Uterus (tissue), 4 donors: ENCODE data around the gene AIPL1. TPM values are rescaled to one million over a fixed set of nuclear protein-coding genes. Genes with fewer than 3 reads are reported as not detected.

Experiments
- DNase-seq, 2 donors: peaks; one replicate each; pipeline ENCODE4 v3.0.0-alpha.2; 2019 to 2020
- H3K27ac ChIP-seq, 2 donors: fragments of 200-600 bp; sonication (generic); 1 replicate in 1 of 2; 2 replicates in 1 of 2; pipeline ENCODE4 v1.5.1; 2016 to 2018
- H3K27me3 ChIP-seq, 2 donors: fragments of 200-600 bp; sonication (generic); one replicate each; pipeline ENCODE4 v1.5.1; 2018 to 2019; ENCODE audit warnings: control low read depth in 1 of 2
- H3K36me3 ChIP-seq, 2 donors: fragments of 200-600 bp; sonication (generic); one replicate each; pipeline ENCODE4 v1.5.1; 2019; ENCODE audit warnings: control low read depth in 1 of 2
- H3K4me1 ChIP-seq, 2 donors: fragments of 200-600 bp; sonication (generic); one replicate each; pipeline ENCODE4 v1.5.1; 2018 to 2019; ENCODE audit warnings: control low read depth in 1 of 2
- H3K4me3 ChIP-seq, 2 donors: fragments of 200-600 bp; sonication (generic); 1 replicate in 1 of 2; 2 replicates in 1 of 2; pipeline ENCODE4 v1.5.1; 2018 to 2019; ENCODE audit warnings: mild to moderate bottlenecking in 1 of 2
- H3K9me3 ChIP-seq, 2 donors: fragments of 200-600 bp; sonication (generic); one replicate each; pipeline ENCODE4 v1.5.1; 2019; ENCODE audit warnings: control low read depth in 1 of 2
- POLR2A ChIP-seq, 2 donors: fragments of 450-650 bp; IDR thresholded peaks; one replicate each; pipeline ENCODE4 v1.6.1; 2016; ENCODE audit warnings: antibody characterized with exemption in 2 of 2, mild to moderate bottlenecking in 1 of 2, moderate library complexity in 1 of 2
- intact Hi-C: fragments of 100-400 bp; cut with DNase I; formaldehyde crosslinking; loops from one replicate; pipeline ENCODE4 v1.15.1; 2023; ENCODE audit warnings: low total_unique reads
- total RNA-seq, 4 donors: library from RNA; depleted of rRNA in 3 of 4; stranded (reverse); fragments of >200 nt in 3 of 4; gene quantifications; one replicate each; pipeline versions ENCODE4 v1.1.0 to v1.2.4, GENCODE V29; 2014 to 2023
- TF ChIP-seq, protein P1 (sequence below), 4 experiments: fragments of 200-600 bp in 2 of 4; fragments of 450-650 bp in 2 of 4; sonication (generic) in 2 of 4; IDR thresholded peaks; one replicate each; pipeline ENCODE4 v1.5.1; 2016 to 2019; ENCODE audit warnings: antibody characterized with exemption in 4 of 4, mild to moderate bottlenecking in 2 of 4, moderate library complexity in 1 of 4
- donor health status: DM: yes; HTN: yes; CAD: no.

Gene AIPL1
- total RNA-seq, 4 donors from 2014 or later = not detected

- H3K4me1 ChIP-seq = no peaks in the 10 kb centered on the region
- H3K27me3 ChIP-seq = no peaks in the 10 kb centered on the region
- no peaks in the 10 kb centered on the region for H3K36me3 ChIP-seq
- no peak for TF ChIP-seq POLR2A (IDR thresholded peaks at IDR 0.05)
- TF ChIP-seq, protein P1, sequence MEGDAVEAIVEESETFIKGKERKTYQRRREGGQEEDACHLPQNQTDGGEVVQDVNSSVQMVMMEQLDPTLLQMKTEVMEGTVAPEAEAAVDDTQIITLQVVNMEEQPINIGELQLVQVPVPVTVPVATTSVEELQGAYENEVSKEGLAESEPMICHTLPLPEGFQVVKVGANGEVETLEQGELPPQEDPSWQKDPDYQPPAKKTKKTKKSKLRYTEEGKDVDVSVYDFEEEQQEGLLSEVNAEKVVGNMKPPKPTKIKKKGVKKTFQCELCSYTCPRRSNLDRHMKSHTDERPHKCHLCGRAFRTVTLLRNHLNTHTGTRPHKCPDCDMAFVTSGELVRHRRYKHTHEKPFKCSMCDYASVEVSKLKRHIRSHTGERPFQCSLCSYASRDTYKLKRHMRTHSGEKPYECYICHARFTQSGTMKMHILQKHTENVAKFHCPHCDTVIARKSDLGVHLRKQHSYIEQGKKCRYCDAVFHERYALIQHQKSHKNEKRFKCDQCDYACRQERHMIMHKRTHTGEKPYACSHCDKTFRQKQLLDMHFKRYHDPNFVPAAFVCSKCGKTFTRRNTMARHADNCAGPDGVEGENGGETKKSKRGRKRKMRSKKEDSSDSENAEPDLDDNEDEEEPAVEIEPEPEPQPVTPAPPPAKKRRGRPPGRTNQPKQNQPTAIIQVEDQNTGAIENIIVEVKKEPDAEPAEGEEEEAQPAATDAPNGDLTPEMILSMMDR (IDR thresholded peaks at IDR 0.05) = no peak
- no peak for DNase-seq
- H3K27ac ChIP-seq = no peak overlapping the region
- intact Hi-C loops = no loop called here
- H3K4me3 ChIP-seq = no peak overlapping the region
- H3K9me3 ChIP-seq = no peaks in the 10 kb centered on the region
Observed at GRCh38 chr17:6398955-6399354, 36.0 kb downstream of the AIPL1 start.

- H3K4me3 ChIP-seq = no peak overlapping the region
- H3K27me3 ChIP-seq = no peaks in the 10 kb centered on the region
- H3K27ac ChIP-seq = no peak overlapping the region
- no peak for DNase-seq
- TF ChIP-seq, protein P1 (IDR thresholded peaks at IDR 0.05) = no peak
- no peak for TF ChIP-seq POLR2A (IDR thresholded peaks at IDR 0.05)
- intact Hi-C loops = no loop called here
- H3K36me3 ChIP-seq = no peaks in the 10 kb centered on the region
- H3K4me1 ChIP-seq = no peaks in the 10 kb centered on the region
- H3K9me3 ChIP-seq = no peaks in the 10 kb centered on the region
Observed at GRCh38 chr17:6394055-6394606, 40.8 kb downstream of the AIPL1 start.

DNA sequence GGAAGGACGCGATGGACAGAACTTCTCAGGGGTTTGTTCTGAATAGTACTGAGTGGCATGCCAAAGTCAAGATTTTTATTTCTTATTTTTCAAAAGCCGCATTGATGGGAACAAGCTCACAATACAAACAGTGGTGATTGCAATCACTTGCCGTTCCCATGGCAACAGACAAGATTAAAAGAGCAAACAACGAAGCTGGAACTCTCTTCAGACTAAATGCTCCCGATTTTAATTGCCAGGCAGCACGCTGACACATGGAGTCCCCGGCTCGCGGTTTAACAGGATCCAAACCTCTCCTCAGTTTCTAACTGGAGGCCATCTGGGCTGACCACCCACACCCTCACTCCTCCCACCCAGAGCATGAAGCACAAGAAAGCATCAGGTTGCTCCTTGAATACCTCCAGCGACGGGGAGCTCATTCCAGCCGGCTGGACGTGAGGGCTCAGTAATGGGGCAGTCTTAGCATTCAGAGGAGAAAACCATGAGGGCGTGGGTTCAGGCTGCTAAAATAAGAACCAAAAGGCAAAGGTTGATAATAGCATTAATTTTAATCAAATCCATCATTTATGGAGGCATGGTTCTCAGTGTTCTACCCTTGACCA is 41.5 kb downstream of the AIPL1 start:
- Histone ChIP-seq H3K4me1 (no peaks in the 10 kb centered on the region), H3K4me3 (no peak overlapping the region), H3K27me3 (no peaks in the 10 kb centered on the region), H3K9me3 (no peaks in the 10 kb centered on the region), H3K36me3 (no peaks in the 10 kb centered on the region), H3K27ac (no peak overlapping the region)
- intact Hi-C loops = no loop called here
- no peak for TF ChIP-seq POLR2A (IDR thresholded peaks at IDR 0.05)
- TF ChIP-seq, protein P1 (IDR thresholded peaks at IDR 0.05) = no peak
- no peak for DNase-seq

DNA sequence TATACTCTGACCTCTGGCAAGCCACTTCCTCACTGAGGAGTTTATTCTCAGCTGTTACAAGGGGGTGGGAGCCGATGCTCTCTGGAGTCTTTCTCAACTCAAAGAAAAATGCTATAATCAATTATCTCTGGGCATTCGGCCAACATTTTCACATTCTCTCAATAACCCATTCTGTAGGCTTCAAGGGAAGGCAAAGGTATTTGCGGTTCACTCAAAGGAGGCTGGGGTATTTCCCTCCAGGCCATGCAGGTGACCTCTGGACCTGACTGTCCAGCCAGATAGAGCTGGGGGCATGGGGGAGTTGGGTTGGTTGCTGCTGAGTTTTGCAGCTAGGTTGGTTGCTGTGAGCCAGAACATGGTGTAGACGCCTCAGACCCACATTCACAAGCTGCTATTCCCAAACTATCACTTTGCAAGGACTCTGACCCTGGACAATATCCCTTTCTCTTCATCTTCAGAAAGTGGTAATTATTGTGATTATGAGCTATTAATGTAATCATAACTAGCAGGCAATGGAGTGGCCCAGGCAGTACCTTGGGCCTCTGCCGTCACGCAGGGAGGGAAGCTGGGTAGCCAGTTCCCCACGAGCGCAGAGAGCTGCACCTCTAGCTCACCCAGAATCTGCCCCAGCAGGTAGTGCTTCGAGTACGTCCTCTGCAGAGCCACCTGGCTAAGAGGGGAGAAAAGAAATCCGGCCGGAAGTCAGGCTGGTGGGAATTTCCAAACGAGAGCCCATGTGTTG is 42.1 kb downstream of the AIPL1 start:
- Histone ChIP-seq H3K27ac (no peak overlapping the region), H3K9me3 (no peaks in the 10 kb centered on the region), H3K27me3 (no peaks in the 10 kb centered on the region), H3K36me3 (no peaks in the 10 kb centered on the region), H3K4me1 (no peaks in the 10 kb centered on the region), H3K4me3 (no peak overlapping the region)
- intact Hi-C loops = no loop called here
- TF ChIP-seq, protein P1 (IDR thresholded peaks at IDR 0.05) = no peak
- TF ChIP-seq POLR2A (IDR thresholded peaks at IDR 0.05) = no peak
- no peak for DNase-seq

DNA sequence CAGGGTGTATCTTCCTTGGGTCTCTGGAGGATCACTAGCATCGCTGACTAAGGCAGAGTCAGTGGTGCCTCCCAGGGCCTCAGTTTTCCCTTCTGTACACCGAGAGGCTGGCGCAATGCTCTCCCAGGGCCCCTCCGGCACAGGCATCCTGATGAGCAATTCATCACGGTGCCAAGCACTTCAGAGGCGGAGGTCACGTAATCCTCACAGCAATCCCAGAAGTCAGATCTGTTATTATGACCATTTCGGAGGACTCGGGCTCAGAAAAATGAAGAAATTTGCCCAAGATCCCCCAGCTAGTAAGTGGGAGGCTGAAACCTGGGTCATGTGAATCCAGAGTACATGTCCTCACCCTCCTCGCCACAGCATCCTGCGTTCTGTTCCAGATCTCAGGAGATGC is 46.5 kb downstream of the AIPL1 start:
- H3K27ac ChIP-seq = no peak overlapping the region
- no peak for TF ChIP-seq POLR2A (IDR thresholded peaks at IDR 0.05)
- TF ChIP-seq, protein P1 (IDR thresholded peaks at IDR 0.05) = no peak
- no peaks in the 10 kb centered on the region for H3K4me1 ChIP-seq
- no peaks in the 10 kb centered on the region for H3K9me3 ChIP-seq
- intact Hi-C loops = no loop called here
- no peak overlapping the region for H3K4me3 ChIP-seq
- H3K27me3 ChIP-seq = no peaks in the 10 kb centered on the region
- no peaks in the 10 kb centered on the region for H3K36me3 ChIP-seq
- DNase-seq = no peak
